Urinary bladder (tissue), 4 donors: Measurements from ENCODE around the gene SLC13A2. TPM values are rescaled to one million over a fixed set of nuclear protein-coding genes. Genes with fewer than 3 reads are reported as not detected.

Experiments
- DNase-seq: peaks from one replicate; pipeline ENCODE4 v3.0.0-alpha.2; 2015; ENCODE audit errors: extremely low spot score
- H3K27ac ChIP-seq: one replicate; pipeline ENCODE4 v1.5.1; 2013; ENCODE audit warnings: low read depth, mild to moderate bottlenecking, moderate library complexity
- H3K36me3 ChIP-seq: one replicate; pipeline ENCODE4 v1.6.1; 2013; ENCODE audit warnings: mild to moderate bottlenecking, moderate library complexity; ENCODE audit not compliant: insufficient read depth
- H3K4me1 ChIP-seq: one replicate; pipeline ENCODE4 v1.6.1; 2013; ENCODE audit warnings: mild to moderate bottlenecking, moderate library complexity; ENCODE audit not compliant: insufficient read depth
- H3K4me3 ChIP-seq: one replicate; pipeline ENCODE4 v1.5.1; 2013; ENCODE audit warnings: low read depth, low read length
- WGBS: extraction: QIAGEN DNeasy Blood & Tissue Kit; methylation state at CpG from one replicate; pipeline ENCODE4 v1.1.7; 2013; 5-methylcytosine and 5-hydroxymethylcytosine counted together
- polyA plus RNA-seq: library from polyadenylated mRNA; stranded (reverse); fragments of 200-250 nt; gene quantifications from one replicate; pipeline ENCODE4 v1.2.3, GENCODE V29; 2013
- total RNA-seq: library from RNA; depleted of rRNA; stranded (reverse); fragments of >200 nt; gene quantifications from one replicate; pipeline ENCODE4 v1.2.3, GENCODE V29; 2014
- donor health status: healthy with polysubstance abuse.
- donor health status: healthy.

SLC13A2 gene
- total and polyA plus RNA-seq, 2 donors, result 0.03 TPM; not detected in 1

DNA sequence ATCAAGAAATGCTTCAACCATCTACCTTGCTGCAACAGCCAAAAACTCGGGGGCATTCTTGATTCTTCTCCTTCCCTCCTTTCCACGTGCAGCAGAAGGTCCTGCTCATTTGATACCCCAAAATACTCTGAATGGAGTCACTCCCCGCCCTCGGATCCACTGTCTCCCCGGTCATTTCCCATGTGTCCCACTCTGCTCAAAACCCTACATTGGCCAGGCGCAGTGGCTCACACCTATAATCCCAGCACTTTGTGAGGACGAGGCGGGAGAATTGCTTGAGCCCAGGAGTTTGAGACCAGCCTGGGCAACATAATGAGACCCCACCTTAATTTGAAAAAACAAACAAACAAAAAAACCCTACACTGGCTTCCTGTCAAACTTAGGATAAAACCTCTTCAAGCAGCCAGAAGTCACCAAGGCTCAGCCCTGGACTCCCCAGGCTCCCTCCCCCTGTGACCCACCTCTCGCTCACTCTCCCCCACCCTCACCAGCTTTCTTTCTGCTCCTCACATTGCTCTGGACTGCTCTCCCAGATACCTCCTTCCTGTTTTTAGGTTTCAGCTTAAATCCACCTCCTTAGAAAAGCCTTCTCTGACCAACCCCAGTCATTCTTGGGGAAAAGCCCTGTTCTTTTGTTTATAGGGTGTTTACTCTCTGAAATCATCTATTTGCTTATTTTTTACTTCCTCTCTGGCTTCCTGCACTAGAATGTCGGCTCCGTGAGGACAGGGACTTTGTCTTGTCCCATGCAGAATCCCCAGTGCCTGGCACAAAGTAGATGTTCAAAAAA lies 2.8 kb downstream of the SLC13A2 start:
- 70% methylated on average over 11 of the region's 11 CpGs for WGBS
- DNase-seq, result no peak

DNA sequence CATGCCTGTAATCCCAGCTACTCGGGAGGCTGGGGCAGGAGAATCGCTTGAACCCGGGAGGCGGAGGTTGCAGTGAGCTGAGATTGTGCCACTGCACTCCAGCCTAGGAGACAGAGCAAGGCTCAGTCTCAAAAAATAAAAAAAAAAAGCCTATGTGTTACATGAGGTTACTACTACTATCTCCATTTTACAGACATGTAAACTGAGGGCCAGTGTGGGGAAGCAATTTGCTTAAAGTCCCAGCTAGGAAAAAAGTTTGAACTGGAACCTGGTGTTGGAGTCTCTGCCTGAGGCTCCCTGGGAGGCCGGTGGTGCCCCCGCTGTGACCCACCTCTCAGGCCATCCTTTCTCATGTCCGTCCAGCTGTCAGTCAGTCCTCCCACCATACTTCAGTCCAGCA lies 4.5 kb downstream of the SLC13A2 start:
- WGBS, result 93% methylated on average over 7 of the region's 7 CpGs
- DNase-seq, result no peak
- Histone ChIP-seq H3K4me1 (no peaks in the 10 kb centered on the region), H3K27ac (no peak overlapping the region), H3K36me3 (no peaks in the 10 kb centered on the region), H3K4me3 (no peak overlapping the region)

More for the DNA sequence above, 2.8 kb downstream of the SLC13A2 start:
- H3K4me3 ChIP-seq, result no peak overlapping the region
- H3K27ac ChIP-seq, result no peak overlapping the region
- H3K36me3 ChIP-seq, result no peaks in the 10 kb centered on the region
- H3K4me1 ChIP-seq, result no peaks in the 10 kb centered on the region

DNA sequence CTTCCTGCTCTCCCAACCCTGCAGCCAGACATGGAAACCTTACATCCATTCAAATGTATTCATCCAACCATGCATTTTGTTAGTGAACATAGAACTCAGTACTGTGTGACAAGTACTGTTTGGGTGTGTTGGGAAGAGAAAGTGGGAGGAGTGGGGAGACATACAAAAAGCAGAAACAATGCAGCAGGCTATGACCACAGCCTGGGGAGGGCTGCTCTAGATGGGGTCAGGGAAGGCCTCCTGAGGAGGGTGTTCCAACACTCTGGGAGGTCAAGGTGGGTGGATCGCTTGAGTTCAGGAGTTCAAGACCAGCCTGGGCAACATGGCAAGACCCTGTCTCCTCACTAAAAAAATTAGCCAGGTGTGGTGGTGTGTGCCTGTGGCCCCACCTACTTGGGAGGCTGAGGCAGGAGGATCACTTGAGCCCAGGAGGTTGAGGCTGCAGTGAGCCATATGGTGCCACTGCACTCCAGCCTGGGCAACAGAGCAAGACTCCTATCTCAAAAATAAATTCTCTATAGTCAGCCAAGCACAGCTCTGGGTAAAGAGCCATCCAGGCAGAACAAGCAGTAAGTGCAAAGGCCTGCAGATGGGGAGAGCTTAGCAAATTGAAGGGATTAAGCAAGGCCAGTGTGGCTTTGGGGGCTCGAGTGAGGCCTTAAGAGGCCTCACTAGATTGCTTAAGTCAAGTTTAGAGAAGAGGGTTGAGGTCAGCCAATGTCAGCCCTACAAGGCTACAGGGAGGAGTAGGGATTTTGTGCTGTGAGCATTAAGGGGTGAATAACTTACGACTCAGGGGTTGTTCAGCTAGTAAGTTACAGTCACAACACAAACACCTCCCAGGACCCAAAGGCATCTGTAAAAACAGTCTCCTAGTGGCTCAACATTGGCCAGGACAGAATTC lies 5.5 kb downstream of the SLC13A2 start:
- 73% methylated on average over 3 of the region's 3 CpGs for WGBS
- H3K36me3 ChIP-seq, result no peaks in the 10 kb centered on the region

DNA sequence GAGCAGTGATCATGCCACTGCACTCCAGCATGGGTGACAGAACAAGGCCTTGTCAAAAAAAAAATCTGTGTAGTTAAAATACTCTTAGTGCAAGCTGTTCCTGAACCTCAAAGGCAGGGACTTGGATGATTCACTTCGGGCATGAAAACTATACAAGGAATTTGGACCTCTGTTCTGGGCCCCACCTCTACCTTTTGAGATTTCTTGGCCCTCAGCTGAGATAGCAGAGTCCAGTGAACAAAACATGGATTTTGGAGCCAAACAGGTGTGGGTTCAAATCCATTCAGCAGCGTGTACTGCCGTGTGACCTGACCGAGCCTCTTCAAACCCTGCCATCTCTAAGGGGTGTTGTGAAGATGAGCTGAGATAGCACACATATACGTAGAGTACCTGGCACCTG lies 6.8 kb downstream of the SLC13A2 start:
- 86% methylated on average over 5 of the region's 5 CpGs for WGBS
- no peaks in the 10 kb centered on the region for H3K36me3 ChIP-seq
- H3K4me1 ChIP-seq, result no peaks in the 10 kb centered on the region
- H3K4me3 ChIP-seq, result no peak overlapping the region
- DNase-seq, result no peak
- H3K27ac ChIP-seq, result no peak overlapping the region

More for the DNA sequence above, 5.5 kb downstream of the SLC13A2 start:
- Histone ChIP-seq H3K27ac (no peak overlapping the region), H3K4me1 (no peaks in the 10 kb centered on the region), H3K4me3 (no peak overlapping the region)
- no peak for DNase-seq

DNA sequence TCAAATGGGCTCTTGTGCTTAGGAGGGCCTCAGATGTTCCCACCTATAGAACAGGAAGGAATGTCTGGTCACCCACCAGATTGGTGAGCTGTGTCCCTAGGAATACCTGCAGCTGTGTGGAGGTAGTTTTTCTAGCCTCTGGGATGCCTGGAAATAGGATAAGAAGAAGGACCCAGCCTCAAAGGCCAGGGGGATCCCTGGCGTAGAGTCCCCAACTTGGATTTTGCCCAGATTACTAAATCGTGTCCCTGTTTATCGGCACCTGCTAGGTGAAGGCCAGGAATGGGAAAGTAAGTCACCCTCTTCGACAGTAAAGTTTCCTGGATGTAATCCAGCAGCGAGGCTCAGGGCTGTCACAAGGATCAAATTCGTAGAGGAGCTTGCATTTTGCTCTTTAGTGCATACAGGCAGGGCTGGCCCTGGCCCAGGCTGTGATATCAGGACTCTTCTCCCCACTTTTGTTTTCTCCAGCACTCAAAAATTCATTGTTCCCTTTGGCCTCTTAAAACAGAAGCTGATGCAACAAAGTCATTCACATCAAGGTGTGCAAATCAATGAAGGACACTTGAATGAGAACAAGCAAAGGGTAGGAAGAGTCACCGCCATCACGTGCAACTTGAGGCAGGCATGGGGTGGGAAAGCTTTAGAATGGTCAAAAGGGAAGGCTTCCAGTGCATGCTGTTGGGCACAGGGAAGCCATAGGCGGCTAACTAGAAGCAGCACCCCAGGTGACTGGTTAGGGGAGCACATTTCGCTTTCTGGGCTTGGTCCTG lies 7.5 kb downstream of the SLC13A2 start:
- Histone ChIP-seq H3K4me3 (no peak overlapping the region), H3K4me1 (no peaks in the 10 kb centered on the region), H3K36me3 (no peaks in the 10 kb centered on the region), H3K27ac (no peak overlapping the region)
- DNase-seq, result no peak
- WGBS, result 58% methylated on average over 10 of the region's 10 CpGs

DNA sequence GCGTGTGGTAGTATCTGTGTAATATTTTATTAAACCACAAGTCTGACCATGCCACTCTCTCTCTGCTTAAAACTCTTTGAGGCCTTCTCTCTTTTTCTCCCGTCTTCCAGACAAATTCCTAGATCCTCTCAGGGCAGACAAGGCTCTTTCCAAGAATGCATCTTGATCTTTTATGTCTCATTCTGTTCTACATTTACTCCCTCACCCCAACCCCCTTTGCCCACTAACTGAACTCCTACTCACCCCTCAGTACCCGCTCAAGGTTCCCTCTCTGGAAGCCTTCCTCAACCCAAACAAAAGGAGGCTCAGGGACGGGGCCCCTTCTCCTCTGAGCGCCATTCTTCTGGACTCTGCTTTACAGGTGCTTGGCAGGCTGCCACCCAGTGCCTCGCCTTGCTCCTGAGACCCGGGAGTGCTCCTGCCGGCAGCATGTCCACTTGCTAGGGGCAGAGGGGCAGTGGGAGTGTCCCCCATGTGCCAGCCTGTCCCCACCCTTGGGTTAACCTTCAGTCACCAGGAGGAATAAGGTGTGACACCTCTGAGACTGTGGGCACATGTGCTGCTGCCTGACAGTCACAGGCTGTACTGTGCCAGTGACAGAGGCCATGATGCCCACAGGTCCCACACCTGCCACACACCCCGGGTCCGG lies 9.2 kb downstream of the SLC13A2 start:
- no peak for DNase-seq
- Histone ChIP-seq H3K4me1 (no peaks in the 10 kb centered on the region), H3K4me3 (no peak overlapping the region), H3K27ac (no peak overlapping the region), H3K36me3 (no peaks in the 10 kb centered on the region)
- 71% methylated on average over 10 of the region's 10 CpGs for WGBS

DNA sequence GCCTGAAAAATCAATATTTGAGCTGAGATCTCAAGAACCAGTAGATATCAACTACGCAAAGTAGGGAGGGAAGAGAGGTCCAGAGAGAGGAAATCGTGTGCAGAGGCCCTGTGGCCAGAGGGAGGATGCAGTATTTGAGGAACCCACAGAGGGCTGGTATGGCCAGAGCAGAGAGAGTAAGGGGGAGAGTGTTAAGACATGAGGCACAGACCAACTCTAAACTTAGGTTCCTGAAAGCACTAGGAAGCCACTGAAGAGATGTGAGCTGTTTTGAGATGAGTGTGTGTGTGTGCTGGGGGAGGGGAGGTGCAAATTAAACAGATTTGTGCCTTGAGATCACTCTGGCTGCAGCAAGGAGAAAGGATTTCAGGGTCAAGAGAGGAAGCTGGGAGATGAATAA lies 10.9 kb downstream of the SLC13A2 start:
- Histone ChIP-seq H3K4me1 (no peaks in the 10 kb centered on the region), H3K27ac (no peak overlapping the region), H3K4me3 (no peak overlapping the region), H3K36me3 (no peaks in the 10 kb centered on the region)
- no peak for DNase-seq
- WGBS, result 55% methylated on average over 2 of the region's 2 CpGs

DNA sequence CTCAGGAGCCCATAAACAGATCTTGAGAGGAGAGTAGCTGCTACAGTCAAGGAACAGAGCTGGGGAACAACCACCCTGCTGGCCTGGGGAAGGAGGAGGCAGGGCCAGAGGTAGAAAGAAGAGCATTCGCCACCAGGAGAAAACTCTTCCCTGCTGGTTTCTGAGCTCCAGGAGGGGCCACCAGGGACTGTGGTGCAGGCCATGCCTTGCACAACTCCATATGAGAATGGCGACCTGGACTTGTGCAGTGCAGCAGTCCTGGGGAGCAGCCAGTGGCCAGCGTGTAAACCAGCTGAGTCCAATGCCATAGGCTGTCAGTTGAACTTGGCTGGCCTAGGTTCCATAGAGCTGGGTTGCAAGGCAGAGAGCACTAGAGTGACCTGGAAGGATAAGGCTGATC lies 11.6 kb downstream of the SLC13A2 start:
- WGBS, result 83% methylated on average over 3 of the region's 3 CpGs
- no peak overlapping the region for H3K27ac ChIP-seq
- no peaks in the 10 kb centered on the region for H3K4me1 ChIP-seq
- no peaks in the 10 kb centered on the region for H3K36me3 ChIP-seq
- DNase-seq, result no peak
- no peak overlapping the region for H3K4me3 ChIP-seq

DNA sequence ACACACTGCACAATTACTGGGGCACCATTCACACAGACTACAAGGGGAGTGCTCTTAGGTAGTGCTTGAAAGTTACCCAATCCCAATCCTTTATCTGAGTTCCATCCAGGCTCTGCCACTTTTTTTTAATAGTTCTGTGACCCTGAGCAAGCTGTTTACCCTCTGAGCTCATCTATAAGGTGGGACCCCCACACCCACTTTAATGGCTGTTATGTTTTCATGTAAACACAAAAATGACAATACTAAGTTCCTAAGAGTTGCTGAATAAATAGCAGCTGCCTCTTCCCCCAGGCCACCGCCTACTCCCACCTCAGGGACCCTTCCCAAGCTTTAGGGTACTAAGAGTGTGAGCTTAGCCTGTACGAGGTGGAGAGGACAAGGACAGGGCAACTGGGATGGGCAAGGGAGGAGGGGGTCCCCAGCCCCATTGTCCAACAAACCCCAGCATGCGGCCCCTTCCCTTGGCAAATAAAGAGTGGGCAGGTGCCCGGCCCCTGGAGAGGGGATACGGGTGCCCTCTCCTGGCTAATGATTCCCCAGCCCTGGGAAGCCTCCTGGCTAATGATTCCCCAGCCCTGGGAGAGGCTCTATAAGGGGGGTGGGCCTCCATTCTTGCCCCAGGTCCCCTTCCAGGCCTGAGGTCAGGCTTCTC lies 14.6 kb downstream of the SLC13A2 start:
- DNase-seq, result no peak
- WGBS, result 62% methylated on average over 5 of the region's 5 CpGs
- H3K4me1 ChIP-seq, result no peaks in the 10 kb centered on the region
- no peak overlapping the region for H3K4me3 ChIP-seq
- no peak overlapping the region for H3K27ac ChIP-seq
- H3K36me3 ChIP-seq, result no peaks in the 10 kb centered on the region

DNA sequence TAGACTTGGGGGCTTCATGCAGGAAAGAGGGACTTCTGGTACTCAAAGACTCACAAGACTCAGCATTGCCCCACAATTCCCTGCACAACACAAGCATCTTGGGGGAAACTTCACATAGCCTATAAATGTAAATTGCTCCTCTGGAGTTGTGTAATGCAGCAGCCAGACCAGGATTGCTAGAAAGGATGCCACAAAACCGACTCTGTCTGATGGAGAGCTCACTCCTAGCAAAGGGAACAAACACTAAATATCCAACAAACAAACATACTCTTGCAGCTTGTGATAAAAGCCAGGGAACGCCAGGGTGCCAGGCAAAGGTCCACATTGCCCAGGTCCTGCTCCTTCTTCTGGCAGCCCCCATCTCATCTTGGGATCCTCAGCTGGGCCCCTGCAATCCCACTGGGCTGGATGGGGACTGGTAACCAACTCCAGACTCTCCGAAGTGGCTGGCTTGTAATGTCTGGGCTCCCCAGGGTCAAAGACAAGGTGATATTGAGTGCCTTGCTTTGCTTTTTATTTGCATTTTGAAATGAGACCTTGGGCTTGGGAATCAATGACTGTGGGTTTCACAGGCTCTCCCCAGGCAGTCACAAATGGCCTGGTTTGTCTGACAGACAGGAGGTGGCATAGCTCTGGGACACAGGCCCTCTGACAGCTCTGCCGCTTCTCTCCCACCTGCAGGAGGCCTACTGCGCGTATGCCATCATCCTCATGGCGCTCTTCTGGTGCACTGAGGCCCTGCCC lies 15.3 kb downstream of the SLC13A2 start:
- WGBS, result 76% methylated on average over 7 of the region's 7 CpGs
- Histone ChIP-seq H3K4me1 (no peaks in the 10 kb centered on the region), H3K36me3 (no peaks in the 10 kb centered on the region), H3K27ac (no peak overlapping the region), H3K4me3 (no peak overlapping the region)
- DNase-seq, result no peak

DNA sequence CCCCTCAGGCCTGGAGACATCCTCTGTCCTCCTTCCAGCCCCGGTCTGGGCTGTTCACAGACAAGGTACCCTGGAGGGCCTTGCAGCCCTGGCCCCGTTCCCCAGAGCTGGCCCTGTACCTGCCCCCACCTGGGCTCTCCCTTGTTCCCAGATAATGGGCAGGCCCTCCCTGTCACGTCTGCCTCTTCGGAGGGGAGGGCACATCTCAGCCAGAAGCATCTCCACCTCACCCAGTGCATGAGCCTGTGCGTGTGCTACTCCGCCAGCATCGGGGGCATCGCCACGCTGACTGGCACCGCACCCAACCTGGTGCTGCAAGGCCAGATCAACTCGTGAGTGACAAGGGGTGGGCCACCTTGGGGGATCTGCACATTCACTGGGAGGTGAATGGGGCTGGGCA lies 17.8 kb downstream of the SLC13A2 start:
- 82% methylated on average over 11 of the region's 11 CpGs for WGBS

DNA sequence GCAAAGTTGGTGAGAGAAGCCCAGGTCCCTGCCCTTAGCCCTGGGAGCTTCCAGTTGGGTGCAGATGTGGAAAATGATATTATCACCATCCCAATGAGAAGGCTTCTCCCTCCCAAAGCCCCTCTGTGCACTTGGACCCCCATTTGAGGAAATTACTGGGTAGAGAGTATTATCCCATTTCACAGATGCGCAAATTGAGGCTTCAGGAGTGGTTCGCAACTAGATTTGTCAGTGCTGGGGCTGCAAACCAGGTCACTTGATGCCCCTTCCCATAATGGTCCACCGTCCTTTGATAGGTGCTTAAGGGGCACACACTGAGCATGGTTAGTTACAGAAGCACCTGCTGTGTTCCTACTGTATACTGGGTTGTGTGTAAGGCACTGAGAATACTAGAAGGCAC lies 18.4 kb downstream of the SLC13A2 start:
- DNase-seq, result no peak
- WGBS, result 91% methylated on average over 3 of the region's 3 CpGs
- Histone ChIP-seq H3K36me3 (no peaks in the 10 kb centered on the region), H3K4me1 (no peaks in the 10 kb centered on the region), H3K27ac (no peak overlapping the region), H3K4me3 (no peak overlapping the region)

More for the DNA sequence above, 17.8 kb downstream of the SLC13A2 start:
- Histone ChIP-seq H3K4me3 (no peak overlapping the region), H3K27ac (no peak overlapping the region), H3K4me1 (no peaks in the 10 kb centered on the region), H3K36me3 (no peaks in the 10 kb centered on the region)
- DNase-seq, result no peak
